ENCODE measurements around the gene DEFB127.

DNA sequence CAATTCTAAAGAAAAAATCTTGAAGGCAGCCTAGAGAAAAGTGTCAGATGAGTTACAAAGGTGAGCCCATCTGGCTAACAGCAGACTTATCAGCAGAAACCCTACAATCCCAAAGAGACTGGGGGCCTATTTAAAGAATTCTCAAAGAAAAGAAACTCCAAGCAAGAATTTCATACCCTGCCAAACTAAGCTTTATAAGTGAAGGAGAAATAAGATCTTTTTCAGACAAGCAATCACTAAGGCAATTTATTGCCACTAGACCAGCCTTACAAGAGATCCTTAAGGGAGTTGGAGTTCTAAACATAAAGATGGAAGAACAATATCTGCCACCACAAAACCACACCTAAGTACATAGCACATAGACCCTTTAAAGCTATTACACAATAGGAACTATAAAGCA is 39.7 kb upstream of the DEFB127 start:
- TF ChIP-seq, protein P1, sequence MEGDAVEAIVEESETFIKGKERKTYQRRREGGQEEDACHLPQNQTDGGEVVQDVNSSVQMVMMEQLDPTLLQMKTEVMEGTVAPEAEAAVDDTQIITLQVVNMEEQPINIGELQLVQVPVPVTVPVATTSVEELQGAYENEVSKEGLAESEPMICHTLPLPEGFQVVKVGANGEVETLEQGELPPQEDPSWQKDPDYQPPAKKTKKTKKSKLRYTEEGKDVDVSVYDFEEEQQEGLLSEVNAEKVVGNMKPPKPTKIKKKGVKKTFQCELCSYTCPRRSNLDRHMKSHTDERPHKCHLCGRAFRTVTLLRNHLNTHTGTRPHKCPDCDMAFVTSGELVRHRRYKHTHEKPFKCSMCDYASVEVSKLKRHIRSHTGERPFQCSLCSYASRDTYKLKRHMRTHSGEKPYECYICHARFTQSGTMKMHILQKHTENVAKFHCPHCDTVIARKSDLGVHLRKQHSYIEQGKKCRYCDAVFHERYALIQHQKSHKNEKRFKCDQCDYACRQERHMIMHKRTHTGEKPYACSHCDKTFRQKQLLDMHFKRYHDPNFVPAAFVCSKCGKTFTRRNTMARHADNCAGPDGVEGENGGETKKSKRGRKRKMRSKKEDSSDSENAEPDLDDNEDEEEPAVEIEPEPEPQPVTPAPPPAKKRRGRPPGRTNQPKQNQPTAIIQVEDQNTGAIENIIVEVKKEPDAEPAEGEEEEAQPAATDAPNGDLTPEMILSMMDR (IDR thresholded peaks at IDR 0.05; ENCODE audit: low read depth, low read length) = no peak
- no peak for TF ChIP-seq POLR2A (IDR thresholded peaks at IDR 0.05; ENCODE audit: extremely low read depth, insufficient read length)
